HepG2 (cell line): ENCODE data around the gene SRF. TPM values are rescaled to one million over a fixed set of nuclear protein-coding genes. Genes with fewer than 3 reads are reported as not detected.

ENCODE experiments used
- ARNT2 ChIP-seq: sonication (generic); formaldehyde crosslinking; IDR thresholded peaks from 2 replicates; pipeline ENCODE4 v1.8.0; 2022; ENCODE audit warnings: mild to moderate bottlenecking, low read depth, missing genetic modification reagents, moderate library complexity
- DR1 ChIP-seq: sonication (generic); formaldehyde crosslinking; IDR thresholded peaks from 2 replicates; pipeline ENCODE4 v1.8.0; 2021; ENCODE audit warnings: mild to moderate bottlenecking, missing genetic modification reagents, inconsistent platforms
- FOXK1 ChIP-seq: sonication (generic); formaldehyde crosslinking; IDR thresholded peaks from 2 replicates; pipeline ENCODE4 v1.4.0; 2020; ENCODE audit warnings: low read depth, missing genetic modification reagents, borderline replicate concordance
- KLF9 ChIP-seq: IDR thresholded peaks from 2 replicates; pipeline ENCODE4 v1.6.1; 2016; ENCODE audit warnings: low read depth
- MLLT10 ChIP-seq: sonication (generic); formaldehyde crosslinking; IDR thresholded peaks from 2 replicates; pipeline ENCODE4 v1.4.0; 2020; ENCODE audit warnings: missing genetic modification reagents
- PHF20 ChIP-seq: sonication (generic); formaldehyde crosslinking; IDR thresholded peaks from 2 replicates; pipeline ENCODE4 v1.5.0; 2020; ENCODE audit warnings: mild to moderate bottlenecking, missing genetic modification reagents
- RXRA ChIP-seq: sonication (generic); formaldehyde crosslinking; IDR thresholded peaks from 2 replicates; pipeline ENCODE4 v1.5.1; 2020; ENCODE audit warnings: missing genetic modification reagents
- TOE1 ChIP-seq: sonication (generic); formaldehyde crosslinking; IDR thresholded peaks from 2 replicates; pipeline ENCODE4 v1.4.0; 2020; ENCODE audit warnings: mild to moderate bottlenecking, missing genetic modification reagents
- XRCC5 ChIP-seq: fragments of 200-400 bp; formaldehyde crosslinking; optimal IDR thresholded peaks from 2 replicates; pipeline ENCODE3; 2017; ENCODE audit warnings: mild to moderate bottlenecking, low read length
- ZNF17 ChIP-seq: sonication (generic); formaldehyde crosslinking; IDR thresholded peaks from 2 replicates; pipeline ENCODE4 v1.5.0; 2020; ENCODE audit warnings: mild to moderate bottlenecking, missing genetic modification reagents
- ZNF224 ChIP-seq: sonication (generic); formaldehyde crosslinking; IDR thresholded peaks from 2 replicates; pipeline ENCODE4 v1.5.0; 2020; ENCODE audit warnings: mild to moderate bottlenecking, missing genetic modification reagents
- ZNF496 ChIP-seq: sonication (generic); formaldehyde crosslinking; IDR thresholded peaks from 2 replicates; pipeline ENCODE4 v1.8.1; 2023; ENCODE audit warnings: mild to moderate bottlenecking, moderate library complexity, missing genetic modification reagents; ENCODE audit not compliant: insufficient replicate concordance
- ZNF556 ChIP-seq: sonication (generic); formaldehyde crosslinking; IDR thresholded peaks from 2 replicates; pipeline ENCODE4 v1.4.0; 2020; ENCODE audit warnings: mild to moderate bottlenecking, missing genetic modification reagents, borderline replicate concordance
- ZNF607 ChIP-seq: sonication (generic); formaldehyde crosslinking; IDR thresholded peaks from 2 replicates; pipeline ENCODE4 v1.5.1; 2020; ENCODE audit warnings: missing genetic modification reagents, mild to moderate bottlenecking, borderline replicate concordance
- ZNF768 ChIP-seq: sonication (generic); formaldehyde crosslinking; IDR thresholded peaks from 2 replicates; pipeline ENCODE4 v1.4.0; 2020; ENCODE audit warnings: missing genetic modification reagents
- polyA plus RNA-seq, 8 experiments: library from polyadenylated mRNA; depleted of rRNA in 3 of 8; stranded (reverse) in 7 of 8; unstranded in 1 of 8; fragments of >200 nt; fragmentation: Illumina TruSeq in 4 of 8; extraction: Trizol in 4 of 8; gene quantifications; 2 replicates each; pipeline versions ENCODE4 v1.2.1 to v1.2.3, GENCODE V29; 2011 to 2016; ENCODE audit warnings: low read depth in 4 of 8, missing spikeins in 1 of 8, mixed read lengths in 1 of 8; ENCODE audit not compliant: insufficient read depth in 1 of 8
- total RNA-seq, 5 experiments: library from RNA; depleted of rRNA; stranded (reverse); fragments of >200 nt; fragmentation: Illumina TruSeq; extraction: Trizol; gene quantifications; 2 replicates each; pipeline ENCODE4 v1.2.3, GENCODE V29; 2016; ENCODE audit warnings: low read depth in 1 of 5
- TF ChIP-seq, protein P1 (sequence below): IDR thresholded peaks from 2 replicates; pipeline ENCODE4 v1.4.0; 2020; ENCODE audit warnings: mild to moderate bottlenecking, missing genetic modification reagents
- TF ChIP-seq, protein P2 (sequence below), 2 experiments: sonication (generic) in 1 of 2; formaldehyde crosslinking in 1 of 2; IDR thresholded peaks; 2 replicates each; pipeline versions ENCODE4 v1.4.0 to v1.6.1; 2016 to 2020; ENCODE audit warnings: borderline replicate concordance in 1 of 2, low read depth in 1 of 2, mild to moderate bottlenecking in 1 of 2, missing genetic modification reagents in 1 of 2
- TF ChIP-seq, protein P3 (sequence below): IDR thresholded peaks from 2 replicates; pipeline ENCODE4 v1.6.1; 2016
- TF ChIP-seq, protein P4 (sequence below): fragments of 450-650 bp; IDR thresholded peaks from 2 replicates; pipeline ENCODE4 v1.6.1; 2017

SRF gene
- total and polyA plus RNA-seq, 2 of the 13 experiments (the other 11 are each of a cell fraction or from before 2014, with no cell fraction given), result 25.5 to 44.1 TPM

DNA sequence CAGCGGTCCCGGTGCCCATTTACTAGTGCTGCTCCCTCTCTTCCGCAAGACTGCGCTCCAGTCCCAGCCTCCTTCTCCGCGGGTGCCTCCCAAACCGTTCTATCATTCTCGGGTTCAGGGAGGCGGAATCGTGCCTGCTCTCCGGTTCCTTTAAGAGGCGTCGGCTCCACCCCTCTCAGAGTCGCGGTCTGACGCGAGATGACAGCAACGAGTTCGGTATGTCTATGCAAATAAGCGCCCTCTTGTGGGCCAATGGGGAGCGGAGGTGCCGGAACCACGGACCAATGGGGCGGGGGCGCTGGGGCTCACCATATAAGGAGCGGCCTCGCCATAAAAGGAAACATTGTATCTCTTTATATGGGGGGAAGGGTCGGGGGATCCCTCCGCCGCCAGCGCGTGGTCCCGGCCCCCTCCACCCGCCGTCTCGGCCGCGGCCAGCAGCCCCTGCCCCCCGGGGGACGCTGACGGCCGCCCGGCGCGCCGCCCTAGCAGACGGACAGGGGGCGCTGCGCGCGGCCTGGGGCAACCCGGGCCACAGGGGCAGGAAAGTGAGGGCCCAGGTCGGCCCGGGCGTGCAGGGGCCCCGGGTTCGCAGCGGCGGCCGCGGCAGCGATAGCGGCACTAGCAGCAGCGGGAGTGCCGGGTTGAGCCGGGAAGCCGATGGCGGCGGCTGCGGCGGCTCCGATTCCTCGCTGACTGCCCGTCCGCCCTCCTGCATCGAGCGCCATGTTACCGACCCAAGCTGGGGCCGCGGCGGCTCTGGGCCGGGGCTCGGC, at the start of gene SRF (continued):
- TF ChIP-seq, protein P1, sequence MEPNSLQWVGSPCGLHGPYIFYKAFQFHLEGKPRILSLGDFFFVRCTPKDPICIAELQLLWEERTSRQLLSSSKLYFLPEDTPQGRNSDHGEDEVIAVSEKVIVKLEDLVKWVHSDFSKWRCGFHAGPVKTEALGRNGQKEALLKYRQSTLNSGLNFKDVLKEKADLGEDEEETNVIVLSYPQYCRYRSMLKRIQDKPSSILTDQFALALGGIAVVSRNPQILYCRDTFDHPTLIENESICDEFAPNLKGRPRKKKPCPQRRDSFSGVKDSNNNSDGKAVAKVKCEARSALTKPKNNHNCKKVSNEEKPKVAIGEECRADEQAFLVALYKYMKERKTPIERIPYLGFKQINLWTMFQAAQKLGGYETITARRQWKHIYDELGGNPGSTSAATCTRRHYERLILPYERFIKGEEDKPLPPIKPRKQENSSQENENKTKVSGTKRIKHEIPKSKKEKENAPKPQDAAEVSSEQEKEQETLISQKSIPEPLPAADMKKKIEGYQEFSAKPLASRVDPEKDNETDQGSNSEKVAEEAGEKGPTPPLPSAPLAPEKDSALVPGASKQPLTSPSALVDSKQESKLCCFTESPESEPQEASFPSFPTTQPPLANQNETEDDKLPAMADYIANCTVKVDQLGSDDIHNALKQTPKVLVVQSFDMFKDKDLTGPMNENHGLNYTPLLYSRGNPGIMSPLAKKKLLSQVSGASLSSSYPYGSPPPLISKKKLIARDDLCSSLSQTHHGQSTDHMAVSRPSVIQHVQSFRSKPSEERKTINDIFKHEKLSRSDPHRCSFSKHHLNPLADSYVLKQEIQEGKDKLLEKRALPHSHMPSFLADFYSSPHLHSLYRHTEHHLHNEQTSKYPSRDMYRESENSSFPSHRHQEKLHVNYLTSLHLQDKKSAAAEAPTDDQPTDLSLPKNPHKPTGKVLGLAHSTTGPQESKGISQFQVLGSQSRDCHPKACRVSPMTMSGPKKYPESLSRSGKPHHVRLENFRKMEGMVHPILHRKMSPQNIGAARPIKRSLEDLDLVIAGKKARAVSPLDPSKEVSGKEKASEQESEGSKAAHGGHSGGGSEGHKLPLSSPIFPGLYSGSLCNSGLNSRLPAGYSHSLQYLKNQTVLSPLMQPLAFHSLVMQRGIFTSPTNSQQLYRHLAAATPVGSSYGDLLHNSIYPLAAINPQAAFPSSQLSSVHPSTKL (CRISPR knock-in tag), result peak; percentile 19; the same call in 1 of the 2 replicates
- TF ChIP-seq FOXK1, result peak; percentile 27; the same call in 1 of the 2 replicates
- TF ChIP-seq ZNF496 (CRISPR knock-in tag), result no peak
- TF ChIP-seq ZNF17 (CRISPR knock-in tag), result no peak
- TF ChIP-seq, protein P2, sequence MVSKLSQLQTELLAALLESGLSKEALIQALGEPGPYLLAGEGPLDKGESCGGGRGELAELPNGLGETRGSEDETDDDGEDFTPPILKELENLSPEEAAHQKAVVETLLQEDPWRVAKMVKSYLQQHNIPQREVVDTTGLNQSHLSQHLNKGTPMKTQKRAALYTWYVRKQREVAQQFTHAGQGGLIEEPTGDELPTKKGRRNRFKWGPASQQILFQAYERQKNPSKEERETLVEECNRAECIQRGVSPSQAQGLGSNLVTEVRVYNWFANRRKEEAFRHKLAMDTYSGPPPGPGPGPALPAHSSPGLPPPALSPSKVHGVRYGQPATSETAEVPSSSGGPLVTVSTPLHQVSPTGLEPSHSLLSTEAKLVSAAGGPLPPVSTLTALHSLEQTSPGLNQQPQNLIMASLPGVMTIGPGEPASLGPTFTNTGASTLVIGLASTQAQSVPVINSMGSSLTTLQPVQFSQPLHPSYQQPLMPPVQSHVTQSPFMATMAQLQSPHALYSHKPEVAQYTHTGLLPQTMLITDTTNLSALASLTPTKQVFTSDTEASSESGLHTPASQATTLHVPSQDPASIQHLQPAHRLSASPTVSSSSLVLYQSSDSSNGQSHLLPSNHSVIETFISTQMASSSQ (IDR thresholded peaks at IDR 0.05; ENCODE audit: low read depth), result no peak
- TF ChIP-seq, protein P2 (CRISPR knock-in tag; IDR thresholded peaks at IDR 0.05; ENCODE audit: borderline replicate concordance), result peak; percentile 37; the same call in 1 of the 2 replicates
- peak; percentile 50; the same call in 1 of the 2 replicates for TF ChIP-seq ZNF768 (CRISPR knock-in tag)
- TF ChIP-seq XRCC5, result peak; percentile 75
- peak; percentile 93 for TF ChIP-seq ARNT2 (CRISPR knock-in tag)
- TF ChIP-seq ZNF224 (CRISPR knock-in tag), result no peak
- peak; percentile 39; the same call in 1 of the 2 replicates for TF ChIP-seq RXRA (CRISPR knock-in tag)
- TF ChIP-seq KLF9, result no peak
- no peak for TF ChIP-seq TOE1
- peak; percentile 23 for TF ChIP-seq PHF20 (CRISPR knock-in tag)
- TF ChIP-seq, protein P3, sequence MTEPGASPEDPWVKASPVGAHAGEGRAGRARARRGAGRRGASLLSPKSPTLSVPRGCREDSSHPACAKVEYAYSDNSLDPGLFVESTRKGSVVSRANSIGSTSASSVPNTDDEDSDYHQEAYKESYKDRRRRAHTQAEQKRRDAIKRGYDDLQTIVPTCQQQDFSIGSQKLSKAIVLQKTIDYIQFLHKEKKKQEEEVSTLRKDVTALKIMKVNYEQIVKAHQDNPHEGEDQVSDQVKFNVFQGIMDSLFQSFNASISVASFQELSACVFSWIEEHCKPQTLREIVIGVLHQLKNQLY (CRISPR knock-in tag), result no peak
- TF ChIP-seq, protein P4, sequence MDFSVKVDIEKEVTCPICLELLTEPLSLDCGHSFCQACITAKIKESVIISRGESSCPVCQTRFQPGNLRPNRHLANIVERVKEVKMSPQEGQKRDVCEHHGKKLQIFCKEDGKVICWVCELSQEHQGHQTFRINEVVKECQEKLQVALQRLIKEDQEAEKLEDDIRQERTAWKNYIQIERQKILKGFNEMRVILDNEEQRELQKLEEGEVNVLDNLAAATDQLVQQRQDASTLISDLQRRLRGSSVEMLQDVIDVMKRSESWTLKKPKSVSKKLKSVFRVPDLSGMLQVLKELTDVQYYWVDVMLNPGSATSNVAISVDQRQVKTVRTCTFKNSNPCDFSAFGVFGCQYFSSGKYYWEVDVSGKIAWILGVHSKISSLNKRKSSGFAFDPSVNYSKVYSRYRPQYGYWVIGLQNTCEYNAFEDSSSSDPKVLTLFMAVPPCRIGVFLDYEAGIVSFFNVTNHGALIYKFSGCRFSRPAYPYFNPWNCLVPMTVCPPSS, result no peak
- no peak; the same call in 1 of the 2 replicates for TF ChIP-seq ZNF607 (CRISPR knock-in tag)
- peak; percentile 74; the same call in 1 of the 2 replicates for TF ChIP-seq ZNF556
- peak; percentile 75 for TF ChIP-seq DR1 (CRISPR knock-in tag)
- no peak for TF ChIP-seq MLLT10 (CRISPR knock-in tag)
